Upper lobe of left lung (tissue), 6 donors: ENCODE data around the gene PNPLA6. TPM values are rescaled to one million over a fixed set of nuclear protein-coding genes. Genes with fewer than 3 reads are reported as not detected.

ENCODE experiments used
- ATAC-seq, 2 donors: fragments of 200-7000 bp; cut with Tn5 transposase; one replicate each; pipeline ENCODE4 v1.9.1; 2022; ENCODE audit warnings: mild to moderate bottlenecking in 2 of 2, moderate library complexity in 2 of 2; ENCODE audit not compliant: low FRiP score in 2 of 2
- DNase-seq, 2 donors: peaks; one replicate each; pipeline ENCODE4 v3.0.0-alpha.2; 2019 to 2020
- H3K27ac ChIP-seq, 4 donors: fragments of 200-600 bp; sonication (generic); one replicate each; pipeline ENCODE4 v1.5.1; 2016 to 2019
- H3K27me3 ChIP-seq, 4 donors: fragments of 200-600 bp; sonication (generic); one replicate each; pipeline ENCODE4 v1.5.1; 2017 to 2019
- H3K36me3 ChIP-seq, 4 donors: fragments of 200-600 bp; sonication (generic); one replicate each; pipeline ENCODE4 v1.5.1; 2016 to 2019
- H3K4me1 ChIP-seq, 4 donors: fragments of 200-600 bp; sonication (generic); one replicate each; pipeline ENCODE4 v1.5.1; 2018 to 2019
- H3K4me3 ChIP-seq, 4 donors: fragments of 200-600 bp; sonication (generic); one replicate each; pipeline ENCODE4 v1.5.1; 2017 to 2019; ENCODE audit warnings: mild to moderate bottlenecking in 2 of 4, moderate library complexity in 1 of 4
- H3K9me3 ChIP-seq, 4 donors: fragments of 200-600 bp; sonication (generic); one replicate each; pipeline ENCODE4 v1.5.1; 2018 to 2019
- EP300 ChIP-seq, 4 donors: sonication (generic); formaldehyde crosslinking; IDR thresholded peaks; one replicate each; pipeline ENCODE4 v1.5.1; 2017; ENCODE audit warnings: antibody characterized with exemption in 4 of 4, control low read depth in 2 of 4
- POLR2A ChIP-seq, 4 donors: fragments of 450-650 bp; IDR thresholded peaks; one replicate each; pipeline ENCODE4 v1.5.1; 2016 to 2017; ENCODE audit warnings: antibody characterized with exemption in 4 of 4, mild to moderate bottlenecking in 2 of 4
- POLR2AphosphoS5 ChIP-seq, 2 donors: sonication (generic); formaldehyde crosslinking; IDR thresholded peaks; one replicate each; pipeline ENCODE4 v1.5.1; 2017; ENCODE audit warnings: antibody characterized with exemption in 2 of 2
- WGBS, 2 donors: methylation state at CpG; one replicate each; pipeline ENCODE4 v1.1.5; 2017 to 2018; 5-methylcytosine and 5-hydroxymethylcytosine counted together
- total RNA-seq, 6 donors: library from RNA; depleted of rRNA in 4 of 6; stranded (reverse); fragments of >200 nt in 4 of 6; gene quantifications; one replicate each; pipeline versions ENCODE4 v1.1.0 to v1.2.1, GENCODE V29; 2016 to 2021
- TF ChIP-seq, protein P1 (sequence below), 6 experiments: fragments of 450-650 bp in 4 of 6; fragments of 200-600 bp in 2 of 6; sonication (generic) in 2 of 6; IDR thresholded peaks; one replicate each; pipeline ENCODE4 v1.5.1; 2016 to 2019; ENCODE audit warnings: antibody characterized with exemption in 6 of 6
- donor health status: DM: no; HTN: no; CAD: no; lungs with moderate emphysema.
- donor health status: DM: no; HTN: yes; CAD: no; lungs with severe emphysema.

The PNPLA6 gene
- total RNA-seq, 6 donors from 2014 or later, result 125 to 412 (median 328) TPM

- H3K27ac ChIP-seq, result peak overlapping the region in 3 of 4 donors; percentile 71 to 89 (median 82)
These were observed 13.9 kb upstream of the PNPLA6 start for GRCh38 chr19:7521551-7522071.

DNA sequence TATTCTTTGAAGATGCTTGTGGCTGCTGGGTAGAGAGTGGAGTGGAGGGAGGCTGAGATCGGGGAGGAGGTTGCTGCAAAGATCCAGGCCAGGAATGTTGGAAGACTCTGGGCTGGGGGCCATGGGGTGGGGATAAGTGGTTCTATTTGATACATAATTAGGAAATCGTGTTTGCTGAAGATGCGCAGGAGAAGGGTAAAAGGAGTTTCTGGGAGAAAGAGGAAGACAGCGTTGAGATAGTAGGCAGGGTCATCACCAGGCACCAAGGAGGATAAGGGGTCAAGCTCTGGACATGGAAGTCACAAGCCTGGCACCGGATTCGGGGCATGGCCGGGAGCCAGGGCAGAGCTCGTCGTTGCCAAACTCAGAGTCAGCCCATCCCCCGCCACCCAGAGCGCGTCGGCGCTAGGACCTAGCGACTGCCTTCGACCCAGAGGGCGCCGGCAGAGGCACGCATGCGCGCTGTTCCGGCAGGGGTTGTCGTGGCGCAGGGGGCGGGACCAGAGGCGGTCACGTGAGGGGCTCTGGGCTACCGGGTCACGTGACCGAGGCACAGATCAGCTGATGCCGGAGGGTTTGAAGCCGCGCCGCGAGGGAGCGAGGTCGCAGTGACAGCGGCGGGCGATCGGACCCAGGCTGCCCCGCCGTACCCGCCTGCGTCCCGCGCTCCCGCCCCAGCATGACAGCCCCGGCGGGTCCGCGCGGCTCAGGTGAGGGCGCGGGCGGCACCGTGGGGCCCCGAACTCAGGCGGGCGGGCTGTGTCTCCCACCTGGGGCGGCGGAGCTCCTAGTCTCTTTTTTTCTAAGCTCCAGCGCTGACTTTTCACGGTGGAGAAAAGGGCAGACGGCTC is 13.2 kb upstream of the PNPLA6 start, which contains the start of gene MCOLN1:
TSS of gene MCOLN1 (plus strand) at position 553 of the 851 bp plus-strand sequence. CDS start at position 680, 127 bp downstream.
- DNase-seq (peak; percentile 100), ATAC-seq (peak; percentile 92 to 97)
- WGBS, 2 donors, result 1 to 2% methylated on average over 12 to 39 of the region's 65 CpGs
- peaks cover under 1 to 42% (median 31%) of the 10 kb centered on the region in 4 donors for H3K36me3 ChIP-seq
- peak within 1 kb of the TSS; percentile 58 to 89 (median 76) for H3K27ac ChIP-seq
- H3K4me1 ChIP-seq, result peaks cover 20 to 31% (median 23%) of the 10 kb centered on the region in 4 donors
- H3K27me3 ChIP-seq, result no peaks in the 10 kb centered on the region
- TF ChIP-seq POLR2A (IDR thresholded peaks at IDR 0.05) (peak in 3 of 4 donors; percentile 39 to 94 (median 76)), EP300 (IDR thresholded peaks at IDR 0.05) (peak in 2 of 4 donors; percentile 28 to 94), POLR2AphosphoS5 (IDR thresholded peaks at IDR 0.05) (peak; percentile 94 to 98)
- TF ChIP-seq, protein P1, sequence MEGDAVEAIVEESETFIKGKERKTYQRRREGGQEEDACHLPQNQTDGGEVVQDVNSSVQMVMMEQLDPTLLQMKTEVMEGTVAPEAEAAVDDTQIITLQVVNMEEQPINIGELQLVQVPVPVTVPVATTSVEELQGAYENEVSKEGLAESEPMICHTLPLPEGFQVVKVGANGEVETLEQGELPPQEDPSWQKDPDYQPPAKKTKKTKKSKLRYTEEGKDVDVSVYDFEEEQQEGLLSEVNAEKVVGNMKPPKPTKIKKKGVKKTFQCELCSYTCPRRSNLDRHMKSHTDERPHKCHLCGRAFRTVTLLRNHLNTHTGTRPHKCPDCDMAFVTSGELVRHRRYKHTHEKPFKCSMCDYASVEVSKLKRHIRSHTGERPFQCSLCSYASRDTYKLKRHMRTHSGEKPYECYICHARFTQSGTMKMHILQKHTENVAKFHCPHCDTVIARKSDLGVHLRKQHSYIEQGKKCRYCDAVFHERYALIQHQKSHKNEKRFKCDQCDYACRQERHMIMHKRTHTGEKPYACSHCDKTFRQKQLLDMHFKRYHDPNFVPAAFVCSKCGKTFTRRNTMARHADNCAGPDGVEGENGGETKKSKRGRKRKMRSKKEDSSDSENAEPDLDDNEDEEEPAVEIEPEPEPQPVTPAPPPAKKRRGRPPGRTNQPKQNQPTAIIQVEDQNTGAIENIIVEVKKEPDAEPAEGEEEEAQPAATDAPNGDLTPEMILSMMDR (IDR thresholded peaks at IDR 0.05), result peak in 4 of 6 experiments; percentile 47 to 62 (median 56)
- no peaks in the 10 kb centered on the region for H3K9me3 ChIP-seq
- H3K4me3 ChIP-seq, result peak within 1 kb of the TSS; percentile 81 to 98 (median 86)

More at GRCh38 chr19:7521551-7522071, 13.9 kb upstream of the PNPLA6 start:
- Histone ChIP-seq H3K36me3 (peaks cover 0 to 36% (median 29%) of the 10 kb centered on the region in 4 donors), H3K9me3 (no peaks in the 10 kb centered on the region), H3K27me3 (no peaks in the 10 kb centered on the region), H3K4me1 (peaks cover 26 to 38% (median 30%) of the 10 kb centered on the region in 4 donors), H3K4me3 (peak overlapping the region in 2 of 4 donors; percentile 81 to 98)
- ATAC-seq (no peak), DNase-seq (no peak)
- TF ChIP-seq POLR2A (IDR thresholded peaks at IDR 0.05), result no peak
- TF ChIP-seq EP300 (IDR thresholded peaks at IDR 0.05), result no peak
- no peak for TF ChIP-seq POLR2AphosphoS5 (IDR thresholded peaks at IDR 0.05)
- TF ChIP-seq, protein P1 (IDR thresholded peaks at IDR 0.05), result no peak
- WGBS, 2 donors, result 55 to 62% methylated on average over 10 of the region's 10 CpGs

- H3K4me1 ChIP-seq, result peaks cover 18 to 28% (median 20%) of the 10 kb centered on the region in 4 donors
- H3K9me3 ChIP-seq, result no peaks in the 10 kb centered on the region
- H3K4me3 ChIP-seq, result peak overlapping the region; percentile 81 to 98 (median 86)
- peaks cover 3 to 50% (median 39%) of the 10 kb centered on the region in 4 donors for H3K36me3 ChIP-seq
- 0 to 12% methylated on average over 1 to 23 of the region's 23 CpGs for WGBS, 2 donors
- peak in 1 of 4 donors; percentile 27 for TF ChIP-seq POLR2A (IDR thresholded peaks at IDR 0.05)
- TF ChIP-seq, protein P1 (IDR thresholded peaks at IDR 0.05), result no peak
- DNase-seq (no peak), ATAC-seq (no peak)
- peak overlapping the region; percentile 58 to 89 (median 76) for H3K27ac ChIP-seq
- H3K27me3 ChIP-seq, result no peaks in the 10 kb centered on the region
These were observed 12.4 kb upstream of the PNPLA6 start for GRCh38 chr19:7522923-7523667.

DNA sequence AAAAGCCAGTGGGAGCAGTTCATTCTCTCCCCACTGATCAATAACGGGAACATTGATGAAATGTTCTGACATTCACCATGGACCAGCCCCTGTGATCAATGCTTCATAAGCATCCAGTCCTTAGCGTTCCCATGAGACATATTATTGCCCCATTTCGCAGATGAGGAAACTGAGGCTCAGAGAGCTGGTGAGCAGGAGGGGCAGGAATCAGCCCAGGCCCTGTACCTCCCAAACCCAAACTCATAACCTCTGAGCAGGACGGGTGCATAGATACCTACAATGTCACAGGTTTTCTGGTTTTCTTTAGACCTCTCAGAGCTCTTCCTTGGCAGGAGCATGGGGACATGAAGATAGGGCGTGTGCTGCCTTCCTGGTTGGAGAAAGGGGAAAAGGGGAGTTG is 11.0 kb upstream of the PNPLA6 start:
- H3K4me3 ChIP-seq, result no peak overlapping the region
- no peaks in the 10 kb centered on the region for H3K9me3 ChIP-seq
- 91 to 95% methylated on average over 5 of the region's 5 CpGs for WGBS, 2 donors
- H3K4me1 ChIP-seq, result peaks cover 18 to 28% (median 20%) of the 10 kb centered on the region in 4 donors
- TF ChIP-seq, protein P1 (IDR thresholded peaks at IDR 0.05), result no peak
- TF ChIP-seq POLR2AphosphoS5 (IDR thresholded peaks at IDR 0.05) (no peak), EP300 (IDR thresholded peaks at IDR 0.05) (no peak), POLR2A (IDR thresholded peaks at IDR 0.05) (no peak)
- peaks cover 7 to 60% (median 50%) of the 10 kb centered on the region in 4 donors for H3K36me3 ChIP-seq
- no peaks in the 10 kb centered on the region for H3K27me3 ChIP-seq
- no peak overlapping the region for H3K27ac ChIP-seq
- no peak for DNase-seq
- no peak for ATAC-seq
